ENCODE data around the gene FBXO41.

FBXO41 gene

GRCh38 chr2:73284296-73285158 is at the start of gene FBXO41:
TSS of gene FBXO41 (minus strand) at chr2:73284478. CDS start at chr2:73269630, 14,848 bp downstream.
- DNase-seq (ENCODE audit: low read depth in 1 of 2, low spot score in 1 of 2) = no peak
- in situ Hi-C loops (cut with HindIII; ENCODE audit: low pct_unique_long_range_greater_than_20kb, low sequenced_read_pairs) = no loop called here

GRCh38 chr2:73334045-73334444 is 49.8 kb upstream of the FBXO41 start:
- no peak for TF ChIP-seq JUND (IDR thresholded peaks at IDR 0.05; ENCODE audit: low read depth)
- DNase-seq (ENCODE audit: low read depth in 1 of 2, low spot score in 1 of 2) = no peak
- in situ Hi-C loops (cut with HindIII; ENCODE audit: low pct_unique_long_range_greater_than_20kb, low sequenced_read_pairs) = no loop called here

More at GRCh38 chr2:73284296-73285158, at the start of gene FBXO41:
- TF ChIP-seq JUND (IDR thresholded peaks at IDR 0.05; ENCODE audit: low read depth) = no peak

- DNase-seq (ENCODE audit: low read depth in 1 of 2, low spot score in 1 of 2) = peak in 1 of 2 experiments; percentile 58
- TF ChIP-seq JUND (IDR thresholded peaks at IDR 0.05; ENCODE audit: low read depth) = no peak
- in situ Hi-C loops (cut with HindIII; ENCODE audit: low pct_unique_long_range_greater_than_20kb, low sequenced_read_pairs) = no loop called here
Measured at GRCh38 chr2:73333564-73333963, 49.3 kb upstream of the FBXO41 start.

- TF ChIP-seq JUND (IDR thresholded peaks at IDR 0.05; ENCODE audit: low read depth) = no peak
- in situ Hi-C loops (cut with HindIII; ENCODE audit: low pct_unique_long_range_greater_than_20kb, low sequenced_read_pairs) = no loop called here
- DNase-seq (ENCODE audit: low read depth in 1 of 2, low spot score in 1 of 2) = no peak
Measured at GRCh38 chr2:73324126-73324725, 39.9 kb upstream of the FBXO41 start.

- DNase-seq (ENCODE audit: low read depth in 1 of 2, low spot score in 1 of 2) = no peak
- in situ Hi-C loops (cut with HindIII; ENCODE audit: low pct_unique_long_range_greater_than_20kb, low sequenced_read_pairs) = no loop called here
- no peak for TF ChIP-seq JUND (IDR thresholded peaks at IDR 0.05; ENCODE audit: low read depth)
Measured at GRCh38 chr2:73323551-73323950, 39.3 kb upstream of the FBXO41 start.

GRCh38 chr2:73314441-73314840 is 30.2 kb upstream of the FBXO41 start:
- DNase-seq (ENCODE audit: low read depth in 1 of 2, low spot score in 1 of 2) = no peak
- TF ChIP-seq JUND (IDR thresholded peaks at IDR 0.05; ENCODE audit: low read depth) = no peak
- in situ Hi-C loops (cut with HindIII; ENCODE audit: low pct_unique_long_range_greater_than_20kb, low sequenced_read_pairs) = no loop called here

GRCh38 chr2:73307720-73308119 is 23.4 kb upstream of the FBXO41 start:
- TF ChIP-seq JUND (IDR thresholded peaks at IDR 0.05; ENCODE audit: low read depth) = no peak
- DNase-seq (ENCODE audit: low read depth in 1 of 2, low spot score in 1 of 2) = no peak
- in situ Hi-C loops (cut with HindIII; ENCODE audit: low pct_unique_long_range_greater_than_20kb, low sequenced_read_pairs) = no loop called here

- DNase-seq (ENCODE audit: low read depth in 1 of 2, low spot score in 1 of 2) = no peak
- in situ Hi-C loops (cut with HindIII; ENCODE audit: low pct_unique_long_range_greater_than_20kb, low sequenced_read_pairs) = no loop called here
- no peak for TF ChIP-seq JUND (IDR thresholded peaks at IDR 0.05; ENCODE audit: low read depth)
Measured at GRCh38 chr2:73301636-73302035, 17.4 kb upstream of the FBXO41 start.

GRCh38 chr2:73300926-73301325 is 16.6 kb upstream of the FBXO41 start:
- no peak for TF ChIP-seq JUND (IDR thresholded peaks at IDR 0.05; ENCODE audit: low read depth)
- in situ Hi-C loops (cut with HindIII; ENCODE audit: low pct_unique_long_range_greater_than_20kb, low sequenced_read_pairs) = no loop called here
- no peak for DNase-seq (ENCODE audit: low read depth in 1 of 2, low spot score in 1 of 2)

GRCh38 chr2:73297586-73297985 is 13.3 kb upstream of the FBXO41 start:
- no peak for DNase-seq (ENCODE audit: low read depth in 1 of 2, low spot score in 1 of 2)
- in situ Hi-C loops (cut with HindIII; ENCODE audit: low pct_unique_long_range_greater_than_20kb, low sequenced_read_pairs) = no loop called here
- TF ChIP-seq JUND (IDR thresholded peaks at IDR 0.05; ENCODE audit: low read depth) = no peak

GRCh38 chr2:73297151-73297559 is 12.9 kb upstream of the FBXO41 start:
- no peak for DNase-seq (ENCODE audit: low read depth in 1 of 2, low spot score in 1 of 2)
- TF ChIP-seq JUND (IDR thresholded peaks at IDR 0.05; ENCODE audit: low read depth) = no peak
- in situ Hi-C loops (cut with HindIII; ENCODE audit: low pct_unique_long_range_greater_than_20kb, low sequenced_read_pairs) = no loop called here

- no peak for TF ChIP-seq JUND (IDR thresholded peaks at IDR 0.05; ENCODE audit: low read depth)
- in situ Hi-C loops (cut with HindIII; ENCODE audit: low pct_unique_long_range_greater_than_20kb, low sequenced_read_pairs) = no loop called here
- no peak for DNase-seq (ENCODE audit: low read depth in 1 of 2, low spot score in 1 of 2)
Measured at GRCh38 chr2:73295751-73296400, 11.6 kb upstream of the FBXO41 start.

GRCh38 chr2:73294239-73294638 is 10.0 kb upstream of the FBXO41 start:
- in situ Hi-C loops (cut with HindIII; ENCODE audit: low pct_unique_long_range_greater_than_20kb, low sequenced_read_pairs) = no loop called here
- no peak for TF ChIP-seq JUND (IDR thresholded peaks at IDR 0.05; ENCODE audit: low read depth)
- no peak for DNase-seq (ENCODE audit: low read depth in 1 of 2, low spot score in 1 of 2)
